ENCODE measurements around the gene WASF1.

- no peak for TF ChIP-seq CTCF (IDR thresholded peaks at IDR 0.05)
- TF ChIP-seq POLR2A (IDR thresholded peaks at IDR 0.05) = no peak
Observed at GRCh38 chr6:110114004-110114403, 65.5 kb downstream of the WASF1 start.

All from esophagus squamous epithelium (tissue), 4 donors.